ENCODE data around the gene CCDC92. TPM values are rescaled to one million over a fixed set of nuclear protein-coding genes. Genes with fewer than 3 reads are reported as not detected.

The CCDC92 gene
- total and polyA plus RNA-seq, 2 of the 13 experiments (the other 11 are each of a cell fraction or from before 2014, with no cell fraction given) = 5.4 to 14.7 TPM

GRCh38 chr12:123972457-123973401 is at the start of gene CCDC92, which contains the start of gene ZNF664 (continued):
- peak; percentile 22; the same call in 1 of the 2 replicates for TF ChIP-seq ZNF768 (CRISPR knock-in tag; IDR thresholded peaks at IDR 0.05)
- no peak for TF ChIP-seq IRF9 (CRISPR knock-in tag; IDR thresholded peaks at IDR 0.05; ENCODE audit: borderline replicate concordance)
- no peak for TF ChIP-seq DDIT3 (CRISPR knock-in tag; IDR thresholded peaks at IDR 0.05)
- no peak for TF ChIP-seq ZNF33A (CRISPR knock-in tag; IDR thresholded peaks at IDR 0.05; ENCODE audit: borderline replicate concordance)
- no peak for TF ChIP-seq ZNF816 (CRISPR knock-in tag; IDR thresholded peaks at IDR 0.05; ENCODE audit: borderline replicate concordance)
- no peak for TF ChIP-seq ZSCAN9 (CRISPR knock-in tag; IDR thresholded peaks at IDR 0.05; ENCODE audit: borderline replicate concordance)
- no peak for TF ChIP-seq ZNF580 (CRISPR knock-in tag; IDR thresholded peaks at IDR 0.05; ENCODE audit: borderline replicate concordance, low read depth)
- TF ChIP-seq TRIM24 (CRISPR knock-in tag; IDR thresholded peaks at IDR 0.05) = no peak
- TF ChIP-seq ZNF83 (CRISPR knock-in tag; IDR thresholded peaks at IDR 0.05; ENCODE audit: borderline replicate concordance) = no peak
- TF ChIP-seq RFX5 (IDR thresholded peaks at IDR 0.05; ENCODE audit: low read depth, low read length) = no peak
- peak; percentile 46 for TF ChIP-seq SALL1 (CRISPR knock-in tag; IDR thresholded peaks at IDR 0.05)
- TF ChIP-seq PAXIP1 (CRISPR knock-in tag; conservative IDR thresholded peaks at IDR 0.05) = peak; percentile 45; the same call in 1 of the 2 replicates
- TF ChIP-seq MAF1 (CRISPR knock-in tag; IDR thresholded peaks at IDR 0.05; ENCODE audit: borderline replicate concordance) = no peak
- no peak for TF ChIP-seq U2AF1 (optimal IDR thresholded peaks at IDR 0.05; ENCODE audit: low read depth, low read length)
- 0 out of 2 replicates have a peak, but pooled peaks have one; percentile 39 for TF ChIP-seq SP4 (CRISPR knock-in tag; IDR thresholded peaks at IDR 0.05)
- TF ChIP-seq ZNF792 (CRISPR knock-in tag; IDR thresholded peaks at IDR 0.05) = peak; percentile 46; the same call in 1 of the 2 replicates
- no peak for TF ChIP-seq ZNF496 (CRISPR knock-in tag; IDR thresholded peaks at IDR 0.05; ENCODE audit: insufficient replicate concordance)
- no peak for TF ChIP-seq RERE (CRISPR knock-in tag; IDR thresholded peaks at IDR 0.05; ENCODE audit: low read depth)

All from HepG2 (cell line).